Measurements from ENCODE around the gene HPCAL4.

DNA sequence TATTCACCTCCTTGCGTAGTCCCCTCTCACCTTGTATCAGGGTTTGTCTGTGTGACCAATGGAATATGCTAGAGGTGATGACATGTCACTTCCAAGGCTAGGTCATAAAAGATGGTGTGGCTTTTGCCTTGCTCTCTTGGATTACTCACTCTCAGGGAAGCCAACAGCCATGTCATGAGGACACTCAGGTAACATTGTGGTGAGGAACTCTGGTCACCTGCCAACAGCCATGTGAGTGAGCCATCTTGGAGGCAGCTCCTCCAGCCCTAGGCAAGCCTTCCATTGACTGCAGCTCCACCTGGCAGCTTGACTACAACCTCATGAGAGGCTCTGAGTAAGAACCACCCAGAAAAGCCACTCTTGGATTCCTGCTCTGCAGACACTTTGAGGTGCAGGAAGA, 40.8 kb downstream of the HPCAL4 start:
- TF ChIP-seq, protein P1, sequence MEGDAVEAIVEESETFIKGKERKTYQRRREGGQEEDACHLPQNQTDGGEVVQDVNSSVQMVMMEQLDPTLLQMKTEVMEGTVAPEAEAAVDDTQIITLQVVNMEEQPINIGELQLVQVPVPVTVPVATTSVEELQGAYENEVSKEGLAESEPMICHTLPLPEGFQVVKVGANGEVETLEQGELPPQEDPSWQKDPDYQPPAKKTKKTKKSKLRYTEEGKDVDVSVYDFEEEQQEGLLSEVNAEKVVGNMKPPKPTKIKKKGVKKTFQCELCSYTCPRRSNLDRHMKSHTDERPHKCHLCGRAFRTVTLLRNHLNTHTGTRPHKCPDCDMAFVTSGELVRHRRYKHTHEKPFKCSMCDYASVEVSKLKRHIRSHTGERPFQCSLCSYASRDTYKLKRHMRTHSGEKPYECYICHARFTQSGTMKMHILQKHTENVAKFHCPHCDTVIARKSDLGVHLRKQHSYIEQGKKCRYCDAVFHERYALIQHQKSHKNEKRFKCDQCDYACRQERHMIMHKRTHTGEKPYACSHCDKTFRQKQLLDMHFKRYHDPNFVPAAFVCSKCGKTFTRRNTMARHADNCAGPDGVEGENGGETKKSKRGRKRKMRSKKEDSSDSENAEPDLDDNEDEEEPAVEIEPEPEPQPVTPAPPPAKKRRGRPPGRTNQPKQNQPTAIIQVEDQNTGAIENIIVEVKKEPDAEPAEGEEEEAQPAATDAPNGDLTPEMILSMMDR (IDR thresholded peaks at IDR 0.05): no peak
- TF ChIP-seq POLR2A (IDR thresholded peaks at IDR 0.05): no peak

Measured in suprapubic skin (tissue), 3 donors.